Activated T-helper 1 cell treated with anti-CD3 and anti-CD28 coated beads, Interleukin-2, amount 50 U/mL, for 16 hours (primary cell): ENCODE measurements around the gene MAFG.
"Not testable (repeated sequence)": the region's sequence is repeated elsewhere in the genome, so short reads cannot be mapped to it uniquely, and the experiment has no call there.

Experiments used
- DNase-seq, 2 donors: peaks; one replicate each; pipeline ENCODE4 v3.0.0-alpha.2; 2020; ENCODE audit warnings: low read depth in 1 of 2, low spot score in 1 of 2

Gene MAFG

DNA sequence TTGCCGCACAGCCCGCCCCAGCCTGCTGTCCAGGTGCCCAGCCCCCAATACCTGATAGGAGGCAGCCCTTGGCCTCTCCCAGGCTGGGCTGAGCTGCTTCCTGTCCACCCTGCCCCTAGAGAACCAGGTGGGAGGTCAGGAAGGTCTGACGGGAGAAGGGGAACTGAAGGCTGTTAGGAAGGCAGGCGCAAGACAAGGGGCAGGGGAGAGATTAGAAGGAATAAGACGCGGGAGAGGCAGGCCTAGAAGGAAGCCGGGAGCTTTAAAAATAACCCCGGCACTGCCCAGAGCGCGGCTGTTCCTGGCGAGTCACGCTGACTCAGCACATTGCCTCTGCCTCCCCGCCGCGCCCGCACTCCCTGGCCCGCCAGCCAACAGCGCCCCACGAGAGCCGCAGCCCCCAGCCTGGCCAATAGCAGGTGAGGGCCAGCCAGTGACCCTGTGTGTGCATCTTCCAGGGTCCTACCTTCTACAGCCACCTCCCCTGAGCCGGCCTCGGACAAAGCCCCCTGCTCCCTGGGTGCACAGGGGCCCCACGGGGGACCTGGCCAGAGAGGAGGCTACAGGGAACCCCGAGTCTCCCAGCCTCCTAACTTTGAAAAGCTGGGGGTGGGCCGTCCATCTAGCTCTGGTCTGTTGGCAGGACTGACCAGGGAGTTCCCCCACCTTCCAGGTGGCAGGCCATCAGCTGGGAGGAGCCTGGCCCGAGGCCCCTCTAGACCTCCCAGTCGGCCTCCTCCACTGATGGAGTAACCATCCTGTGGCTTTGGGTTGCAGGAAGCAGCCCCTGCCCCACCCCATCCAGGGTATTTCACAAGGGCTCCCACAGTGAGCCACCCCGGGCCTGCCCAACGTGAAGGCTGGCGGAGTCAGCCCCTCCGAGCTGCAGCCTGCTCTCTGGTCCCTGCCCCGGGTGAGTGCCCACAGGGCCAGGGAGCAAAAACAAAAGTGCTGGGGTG, 4.0 kb downstream of the MAFG start:
- no peak for DNase-seq

GRCh38 chr17:81922566-81923301, 4.8 kb downstream of the MAFG start:
- DNase-seq = no peak

GRCh38 chr17:81921996-81922565, 5.5 kb downstream of the MAFG start:
- no peak for DNase-seq

GRCh38 chr17:81921537-81921862, 6.0 kb downstream of the MAFG start:
- no peak for DNase-seq

- DNase-seq = no peak
These were observed 6.7 kb downstream of the MAFG start for GRCh38 chr17:81920612-81921536.

GRCh38 chr17:81918832-81919545, 8.5 kb downstream of the MAFG start:
- DNase-seq = no peak

DNA sequence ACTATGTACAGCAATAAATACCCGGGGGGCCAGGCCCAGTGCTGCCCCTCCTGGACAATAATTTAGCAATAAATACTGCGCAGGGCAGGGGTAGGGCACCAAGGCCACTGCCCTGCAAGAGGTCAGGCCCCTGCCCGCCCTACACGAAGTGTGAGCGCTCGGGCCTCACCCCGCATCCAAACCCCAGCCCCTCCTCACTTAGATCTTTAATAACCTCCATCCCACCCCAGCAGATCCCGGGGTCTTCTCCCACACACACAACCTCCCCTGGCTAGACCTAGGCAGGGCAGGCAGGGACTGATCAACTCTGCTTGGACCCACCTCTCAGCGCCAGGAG, 9.2 kb downstream of the MAFG start:
- DNase-seq = not testable (repeated sequence)

DNA sequence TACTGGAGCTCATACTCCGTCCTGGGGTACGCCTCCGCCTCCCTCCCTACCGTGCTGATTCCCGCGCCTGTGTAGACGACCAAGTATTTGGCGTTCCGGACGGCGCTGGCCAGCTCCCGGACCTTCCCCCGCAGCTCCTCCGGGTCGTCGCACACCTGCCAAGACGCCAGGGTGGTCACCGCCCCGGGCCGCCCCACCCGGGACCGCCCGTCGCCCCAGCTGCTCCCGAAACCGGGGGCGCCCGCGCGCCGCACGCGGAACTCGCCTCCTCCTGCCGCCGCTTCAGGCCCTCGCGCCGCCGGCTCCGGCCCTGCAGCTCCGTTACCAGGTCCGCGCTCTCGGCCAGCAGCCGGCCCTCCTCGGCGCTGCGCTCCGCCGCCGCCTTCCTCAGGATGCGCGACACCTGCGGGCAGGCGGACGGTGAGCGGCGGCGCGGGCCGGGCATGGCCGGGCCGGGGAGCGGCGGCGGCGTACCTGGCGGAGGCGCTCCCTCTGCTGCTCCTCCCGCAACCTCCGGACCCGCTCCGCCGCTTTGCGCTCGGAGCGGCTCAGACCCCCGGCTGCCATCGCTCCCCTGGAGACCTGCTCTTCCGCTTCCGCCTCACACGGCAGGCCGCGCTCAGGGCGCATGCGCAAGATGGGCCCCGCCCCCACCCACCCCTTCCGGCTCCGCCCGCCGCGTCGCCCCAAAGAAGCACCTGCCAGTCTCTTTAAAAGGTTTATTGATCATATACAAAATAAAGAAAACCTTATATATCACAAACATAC, 9.8 kb downstream of the MAFG start, which contains the start of gene SIRT7:
Gene SIRT7, minus strand, starts transcription at position 612 of the 768 bp plus-strand sequence. Its CDS starts 45 bp downstream, at position 567.
- DNase-seq = peak; percentile 65 to 78

- DNase-seq = no peak
These were observed 11.1 kb downstream of the MAFG start for GRCh38 chr17:81916234-81917001.

GRCh38 chr17:81915331-81915730, 12.2 kb downstream of the MAFG start:
- no peak for DNase-seq

DNA sequence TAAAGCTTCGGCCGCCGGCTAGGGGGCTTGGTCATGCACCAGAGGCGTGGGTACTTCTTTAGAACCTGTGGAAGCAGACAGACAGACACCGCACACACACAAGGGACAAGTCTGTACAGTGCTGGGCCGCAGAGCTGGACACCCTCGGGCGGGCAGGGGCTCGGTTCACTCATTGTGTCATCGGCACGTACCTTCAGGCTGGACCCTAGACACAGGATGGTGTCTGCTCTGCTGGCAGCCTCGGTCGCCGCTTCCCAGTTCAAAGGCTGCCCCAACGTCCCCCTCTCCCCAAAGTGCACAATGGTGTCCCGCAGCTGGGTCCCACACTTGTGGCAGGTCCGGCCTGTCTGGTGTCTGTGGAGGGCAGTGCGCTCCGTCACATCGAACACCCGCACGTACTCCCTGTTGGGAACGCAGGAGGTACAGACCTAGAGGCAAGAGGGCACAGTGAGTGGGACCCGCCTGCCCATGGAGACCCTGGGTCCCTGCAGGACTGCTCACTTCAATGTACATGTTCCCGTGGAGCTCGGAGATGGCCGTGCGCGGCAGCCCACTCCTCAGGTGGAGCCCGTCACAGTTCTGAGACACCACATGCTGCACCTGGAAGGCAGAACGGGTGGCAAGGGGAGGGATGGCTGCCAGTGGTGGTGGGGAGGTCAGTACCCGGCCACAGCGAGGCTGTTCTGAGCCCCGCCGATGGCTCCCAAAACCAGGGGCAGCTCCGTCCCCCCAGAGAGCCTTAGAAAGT, 13.3 kb downstream of the MAFG start:
- no peak for DNase-seq

DNA sequence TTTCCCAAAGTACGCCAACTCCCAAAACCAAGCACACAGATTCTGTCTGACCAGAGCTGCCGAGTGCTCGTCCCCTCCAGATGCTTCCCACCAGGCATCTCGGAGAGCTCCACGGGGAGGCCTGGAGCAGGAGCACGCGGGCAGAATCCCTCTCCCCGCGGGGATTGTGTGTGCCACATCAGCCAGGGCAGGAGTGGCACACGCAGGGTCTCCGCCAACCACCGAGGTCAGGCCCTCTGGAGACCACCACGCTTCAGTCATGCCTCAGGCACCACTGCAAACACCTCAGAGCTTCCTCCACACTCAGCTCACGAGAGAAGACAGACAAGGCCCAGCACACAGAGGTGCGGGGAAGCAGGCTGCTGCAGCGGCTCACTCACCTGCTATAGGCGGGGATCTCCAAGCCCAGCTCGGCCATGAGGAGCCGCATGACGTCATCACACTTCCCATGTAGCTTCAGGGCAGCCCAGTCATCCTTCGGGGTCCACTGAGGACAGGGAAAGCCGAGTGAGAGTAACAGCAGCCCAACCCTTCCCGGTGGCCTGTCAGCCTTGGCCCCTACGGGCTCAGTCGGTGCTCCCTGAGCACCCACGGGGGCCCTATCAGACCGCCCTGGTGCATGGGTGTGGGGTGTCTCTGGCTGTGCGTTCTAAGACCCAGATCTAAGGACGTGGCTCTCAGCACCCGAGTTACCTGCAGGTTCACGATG, 14.0 kb downstream of the MAFG start:
- no peak for DNase-seq

DNA sequence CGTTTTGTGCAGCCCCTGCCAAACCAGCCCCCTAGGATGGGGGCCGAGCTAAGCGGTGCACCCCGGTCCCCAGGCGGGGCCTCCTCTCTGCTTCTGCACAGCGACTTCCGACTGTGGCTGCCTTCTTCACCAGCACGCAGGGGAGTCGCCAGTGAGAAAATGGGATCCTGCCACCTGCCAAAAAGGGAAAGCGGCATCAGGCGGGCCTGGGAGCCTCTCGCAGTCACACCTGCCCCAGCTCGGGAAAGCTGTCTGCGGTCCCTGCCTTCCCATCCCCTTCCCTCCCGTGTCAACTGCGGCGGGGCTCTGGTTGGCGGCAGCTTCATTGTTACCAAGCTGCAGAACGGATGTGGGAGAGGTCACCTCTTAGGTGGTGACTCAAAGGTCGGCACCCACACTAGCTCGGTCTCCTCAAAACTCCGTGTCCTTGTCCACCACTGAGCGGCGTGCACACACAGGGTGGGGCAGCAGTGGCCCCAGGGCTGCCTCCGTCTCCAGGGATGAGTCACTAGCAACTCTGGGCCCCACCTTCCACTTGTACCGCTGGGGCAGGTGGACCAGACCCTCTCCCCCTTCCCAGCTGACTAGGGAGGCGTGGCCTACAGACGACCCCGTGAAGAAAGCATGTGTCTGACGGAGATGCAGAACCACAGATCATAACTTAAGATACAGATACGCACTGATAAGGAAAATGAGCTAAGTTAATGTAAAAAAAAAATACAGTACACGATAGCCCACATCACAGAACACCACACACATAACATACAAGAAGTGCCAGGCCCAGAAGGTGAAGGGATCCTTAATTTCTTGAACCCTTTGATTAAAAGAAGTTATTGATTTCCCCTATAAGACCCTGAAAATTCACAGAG, 14.9 kb downstream of the MAFG start:
- DNase-seq = no peak

GRCh38 chr17:81911969-81912368, 15.6 kb downstream of the MAFG start:
- DNase-seq = no peak

DNA sequence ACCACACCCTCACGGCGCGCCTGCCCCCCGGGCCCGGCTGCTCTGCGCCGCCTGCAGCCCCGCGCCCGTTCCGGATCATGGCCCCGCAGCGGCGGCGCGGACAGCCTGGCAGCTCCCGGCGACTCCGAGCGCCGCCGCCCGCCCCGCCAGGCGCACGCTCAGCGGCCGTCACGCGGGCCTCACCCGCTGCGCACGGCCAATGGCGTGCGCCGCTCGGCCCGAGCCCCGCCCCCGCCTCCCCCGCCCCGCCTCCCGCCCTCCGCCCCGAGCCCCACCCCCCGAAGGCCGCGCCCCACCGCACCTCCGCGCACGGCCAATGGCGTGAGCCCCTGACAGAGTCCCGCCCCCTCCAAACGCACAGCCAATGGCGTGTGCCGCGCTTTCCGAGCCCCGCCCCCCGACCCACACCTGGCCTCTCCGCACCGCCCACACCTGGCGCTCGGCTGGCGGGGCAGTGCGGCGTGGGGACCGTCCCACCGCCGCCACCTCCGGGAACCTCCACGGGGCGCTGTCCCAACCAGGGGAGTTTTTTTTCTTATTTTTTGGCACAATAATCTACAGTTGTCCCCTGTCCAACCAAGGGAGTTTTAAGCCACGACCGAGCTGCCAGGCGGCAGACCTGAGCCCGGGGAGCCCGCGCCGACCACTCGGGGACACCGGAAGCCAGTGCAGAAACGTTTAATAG, 16.1 kb downstream of the MAFG start, which contains the start of gene PCYT2:
Gene PCYT2, minus strand, starts transcription at position 123 of the 685 bp plus-strand sequence. Its CDS starts 44 bp downstream, at position 79.
- peak; percentile 85 to 92 for DNase-seq

DNA sequence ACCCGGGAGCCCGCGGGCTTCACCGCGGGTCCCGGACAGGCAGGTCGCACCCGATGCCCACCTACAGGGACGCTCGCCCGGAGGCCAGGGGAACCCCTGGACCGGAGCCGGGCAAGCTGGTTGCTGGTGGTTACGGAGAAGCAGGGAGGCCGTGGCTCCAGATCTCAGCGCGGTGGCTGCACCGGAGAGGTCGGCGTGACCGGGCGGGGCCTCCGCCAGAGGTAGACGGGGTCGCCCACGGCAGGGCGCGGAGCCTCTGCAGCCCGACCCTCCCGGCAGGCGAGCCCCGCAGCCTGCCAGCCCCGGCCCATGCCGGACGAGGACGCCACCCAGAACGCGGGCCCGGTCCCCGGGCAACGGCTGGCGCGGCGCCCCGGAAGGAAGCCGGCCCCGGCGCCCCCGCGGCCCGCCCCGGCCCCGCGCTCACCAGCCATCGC, 16.7 kb downstream of the MAFG start:
- no peak for DNase-seq
